ENCODE measurements around the gene FAM209A. TPM values are rescaled to one million over a fixed set of nuclear protein-coding genes. Genes with fewer than 3 reads are reported as not detected.

FAM209A gene
- polyA plus RNA-seq, 2 of the 4 experiments (the other 2 are of a cell fraction): 0.22 to 0.32 TPM

- Histone ChIP-seq H3K4me2 (no peak overlapping the region), H3K9me3 (no peaks in the 10 kb centered on the region), H3K4me3 (no peak overlapping the region), H3K4me1 (no peaks in the 10 kb centered on the region), H3K27ac (no peak overlapping the region)
- WGBS (ENCODE audit: missing lambda C conversion rate): 90% methylated on average over 5 of the region's 5 CpGs
- FAIRE-seq (no peak), DNase-seq (ENCODE audit: low read depth in 1 of 2, low spot score in 1 of 2) (no peak), ATAC-seq (no peak)
- no peak for TF ChIP-seq RARB (CRISPR knock-in tag; IDR thresholded peaks at IDR 0.05)
- POLR2A ChIA-PET: no interaction called here
- CTCF ChIA-PET: no interaction called here
These were observed 36.0 kb upstream of the FAM209A start for GRCh38 chr20:56488566-56488965.

DNA sequence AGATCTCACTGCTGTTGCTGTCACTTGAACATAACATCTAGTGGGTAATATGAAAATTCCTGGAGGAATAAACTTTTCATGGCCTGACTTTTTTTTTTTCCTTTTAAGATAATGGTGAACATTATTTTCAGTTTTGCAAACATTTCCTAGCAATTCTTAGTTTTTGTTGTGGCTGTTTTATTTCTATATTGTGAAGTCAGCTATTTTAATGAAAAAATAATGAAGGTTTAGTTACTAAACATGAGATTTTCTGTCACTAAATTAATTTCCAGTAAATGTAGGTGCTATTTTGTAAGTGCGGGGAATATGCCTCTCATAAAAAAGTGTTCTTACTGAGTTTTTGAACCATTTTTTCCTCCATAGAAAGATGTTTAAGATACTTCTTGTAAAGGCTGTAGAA is 23.4 kb upstream of the FAM209A start:
- no peak overlapping the region for H3K4me2 ChIP-seq
- ATAC-seq: no peak
- no peak for DNase-seq (ENCODE audit: low read depth in 1 of 2, low spot score in 1 of 2)
- ChIA-PET POLR2A (no interaction called here), CTCF (no interaction called here)
- peak; percentile 40 for TF ChIP-seq MAFK (IDR thresholded peaks at IDR 0.05; ENCODE audit: partially characterized antibody)
- TF ChIP-seq, protein P1, sequence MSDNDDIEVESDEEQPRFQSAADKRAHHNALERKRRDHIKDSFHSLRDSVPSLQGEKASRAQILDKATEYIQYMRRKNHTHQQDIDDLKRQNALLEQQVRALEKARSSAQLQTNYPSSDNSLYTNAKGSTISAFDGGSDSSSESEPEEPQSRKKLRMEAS (IDR thresholded peaks at IDR 0.05): no peak
- no peak overlapping the region for H3K27ac ChIP-seq
- H3K4me1 ChIP-seq: no peaks in the 10 kb centered on the region
- FAIRE-seq: no peak
- no peak overlapping the region for H3K4me3 ChIP-seq
- no peaks in the 10 kb centered on the region for H3K9me3 ChIP-seq
- 95% methylated on average over 1 of the region's 1 CpG for whole genome bisulfite sequencing (ENCODE audit: missing lambda C conversion rate)

DNA sequence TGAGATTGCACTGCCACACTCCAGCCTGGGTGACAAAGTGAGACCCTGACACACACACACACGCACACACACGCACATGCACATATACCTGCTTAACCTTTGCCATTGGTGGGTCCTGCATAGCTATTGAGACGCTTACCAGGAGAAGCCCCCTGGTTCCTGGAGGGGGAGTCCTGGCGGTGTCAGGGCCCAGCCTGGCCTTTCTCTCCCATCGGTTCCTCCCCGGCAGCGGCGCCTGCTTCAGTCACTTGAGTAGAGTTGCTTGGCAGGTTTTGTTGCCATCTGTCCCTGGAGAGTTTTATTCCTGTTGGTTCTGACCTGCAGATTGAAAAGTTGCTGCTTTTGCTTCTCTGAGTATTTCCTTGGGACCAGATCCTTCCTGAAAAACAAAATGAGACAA is 20.6 kb upstream of the FAM209A start:
- no peak for ATAC-seq
- Histone ChIP-seq H3K4me1 (no peaks in the 10 kb centered on the region), H3K9me3 (no peaks in the 10 kb centered on the region), H3K27ac (no peak overlapping the region), H3K4me2 (no peak overlapping the region), H3K4me3 (no peak overlapping the region)
- TF ChIP-seq FOSL2 (IDR thresholded peaks at IDR 0.05) (no peak), FOSL2 (CRISPR knock-in tag; IDR thresholded peaks at IDR 0.05) (no peak), RCOR1 (IDR thresholded peaks at IDR 0.05; ENCODE audit: low read depth, low read length) (no peak), EHMT2 (IDR thresholded peaks at IDR 0.05; ENCODE audit: low read depth) (no peak), FOSB (CRISPR knock-in tag; IDR thresholded peaks at IDR 0.05) (no peak), ZSCAN20 (CRISPR knock-in tag; IDR thresholded peaks at IDR 0.05) (no peak), MAFK (IDR thresholded peaks at IDR 0.05; ENCODE audit: partially characterized antibody) (no peak)
- ChIA-PET CTCF (interaction anchor here (1.4 to 1.5 kb wide), 2 partner anchors 12 to 47 kb away, joined by 4 to 5 read pairs; no protein-coding TSS in a partner anchor), POLR2A (no interaction called here)
- 95% methylated on average over 6 of the region's 8 CpGs for WGBS (ENCODE audit: missing lambda C conversion rate)
- no peak for DNase-seq (ENCODE audit: low read depth in 1 of 2, low spot score in 1 of 2)
- no peak for FAIRE-seq

DNA sequence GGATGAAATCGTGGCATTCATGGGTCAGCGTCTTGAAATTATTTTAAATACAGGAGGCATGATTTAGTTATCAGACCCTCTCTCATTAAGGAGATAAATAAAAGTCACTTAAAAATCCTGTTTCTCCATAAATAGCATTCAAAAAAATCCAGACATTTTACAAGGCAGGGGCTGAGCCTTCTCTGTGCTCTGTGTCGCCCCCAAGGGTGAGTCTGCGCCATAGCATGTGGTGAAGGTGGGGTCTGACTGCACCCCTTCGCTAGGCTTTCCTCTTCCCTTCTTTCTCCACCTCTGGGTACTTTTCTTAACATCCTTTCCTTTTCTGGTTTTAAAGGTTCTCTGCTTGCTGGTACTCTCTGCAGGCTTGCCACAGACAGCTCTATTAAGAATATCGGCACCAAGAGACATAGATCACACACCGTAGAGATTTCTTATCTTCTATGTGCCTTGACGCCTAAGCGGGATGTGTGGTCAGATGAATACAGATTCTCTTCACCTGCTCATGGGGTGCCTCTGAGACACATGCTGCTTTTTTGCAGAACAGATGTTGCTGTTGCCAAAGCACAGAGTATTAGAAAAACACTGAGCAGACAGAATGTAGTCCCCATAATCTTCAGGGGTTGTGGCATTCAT is 20.1 kb upstream of the FAM209A start:
- 86% methylated on average over 9 of the region's 9 CpGs for WGBS (ENCODE audit: missing lambda C conversion rate)
- Histone ChIP-seq H3K4me3 (no peak overlapping the region), H3K27ac (no peak overlapping the region), H3K4me2 (no peak overlapping the region), H3K4me1 (no peaks in the 10 kb centered on the region), H3K9me3 (no peaks in the 10 kb centered on the region)
- peak in 1 of 2 experiments; percentile 38 for DNase-seq (ENCODE audit: low read depth in 1 of 2, low spot score in 1 of 2)
- ATAC-seq: peak; percentile 64 to 86; a peak in 4 of 6 replicates
- ChIA-PET POLR2A (no interaction called here), CTCF (interaction anchor here (1.4 kb wide), 2 partner anchors 11 to 46 kb away, joined by 3 to 5 read pairs; no protein-coding TSS in a partner anchor)
- no peak for TF ChIP-seq HOXB13 (CRISPR knock-in tag; IDR thresholded peaks at IDR 0.05; ENCODE audit: low read depth)
- no peak for TF ChIP-seq KDM5A (IDR thresholded peaks at IDR 0.05)
- 0 out of 3 replicates have a peak, but pooled peaks have one; percentile 24 for TF ChIP-seq CTCF (IDR thresholded peaks at IDR 0.05)
- no peak for FAIRE-seq

GRCh38 chr20:56506103-56506502 is 18.4 kb upstream of the FAM209A start:
- no peak for DNase-seq (ENCODE audit: low read depth in 1 of 2, low spot score in 1 of 2)
- H3K27ac ChIP-seq: no peak overlapping the region
- ChIA-PET CTCF (interaction anchor here (1.1 kb wide), 1 partner anchor 10 kb away, joined by 4 read pairs; no protein-coding TSS in a partner anchor), POLR2A (no interaction called here)
- H3K4me1 ChIP-seq: no peaks in the 10 kb centered on the region
- ATAC-seq: no peak
- no peak for FAIRE-seq
- no peak overlapping the region for H3K4me3 ChIP-seq
- WGBS (ENCODE audit: missing lambda C conversion rate): 61% methylated on average over 3 of the region's 3 CpGs
- H3K4me2 ChIP-seq: no peak overlapping the region
- H3K9me3 ChIP-seq: no peaks in the 10 kb centered on the region
- TF ChIP-seq, protein P2, sequence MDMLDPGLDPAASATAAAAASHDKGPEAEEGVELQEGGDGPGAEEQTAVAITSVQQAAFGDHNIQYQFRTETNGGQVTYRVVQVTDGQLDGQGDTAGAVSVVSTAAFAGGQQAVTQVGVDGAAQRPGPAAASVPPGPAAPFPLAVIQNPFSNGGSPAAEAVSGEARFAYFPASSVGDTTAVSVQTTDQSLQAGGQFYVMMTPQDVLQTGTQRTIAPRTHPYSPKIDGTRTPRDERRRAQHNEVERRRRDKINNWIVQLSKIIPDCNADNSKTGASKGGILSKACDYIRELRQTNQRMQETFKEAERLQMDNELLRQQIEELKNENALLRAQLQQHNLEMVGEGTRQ (IDR thresholded peaks at IDR 0.05): no peak
- TF ChIP-seq FOSL2 (IDR thresholded peaks at IDR 0.05): no peak
- no peak for TF ChIP-seq FOSL2 (CRISPR knock-in tag; IDR thresholded peaks at IDR 0.05)
- no peak for TF ChIP-seq BHLHE40 (IDR thresholded peaks at IDR 0.05; ENCODE audit: low read depth, low read length)
- TF ChIP-seq POLR2AphosphoS2 (conservative IDR thresholded peaks at IDR 0.05; ENCODE audit: low read length): no peak
- no peak for TF ChIP-seq CBX8 (IDR thresholded peaks at IDR 0.05)
- no peak for TF ChIP-seq HEYL (CRISPR knock-in tag; IDR thresholded peaks at IDR 0.05)
- TF ChIP-seq, protein P3, sequence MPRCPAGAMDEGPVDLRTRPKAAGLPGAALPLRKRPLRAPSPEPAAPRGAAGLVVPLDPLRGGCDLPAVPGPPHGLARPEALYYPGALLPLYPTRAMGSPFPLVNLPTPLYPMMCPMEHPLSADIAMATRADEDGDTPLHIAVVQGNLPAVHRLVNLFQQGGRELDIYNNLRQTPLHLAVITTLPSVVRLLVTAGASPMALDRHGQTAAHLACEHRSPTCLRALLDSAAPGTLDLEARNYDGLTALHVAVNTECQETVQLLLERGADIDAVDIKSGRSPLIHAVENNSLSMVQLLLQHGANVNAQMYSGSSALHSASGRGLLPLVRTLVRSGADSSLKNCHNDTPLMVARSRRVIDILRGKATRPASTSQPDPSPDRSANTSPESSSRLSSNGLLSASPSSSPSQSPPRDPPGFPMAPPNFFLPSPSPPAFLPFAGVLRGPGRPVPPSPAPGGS (IDR thresholded peaks at IDR 0.05): no peak
- TF ChIP-seq KDM1A (IDR thresholded peaks at IDR 0.05; ENCODE audit: low read depth): no peak
- no peak for TF ChIP-seq POLR2A (IDR thresholded peaks at IDR 0.05; ENCODE audit: low read length)
- TF ChIP-seq JUN (IDR thresholded peaks at IDR 0.05): no peak
- TF ChIP-seq RCOR1 (IDR thresholded peaks at IDR 0.05; ENCODE audit: low read depth, low read length): no peak
- no peak for TF ChIP-seq CTCF (IDR thresholded peaks at IDR 0.05)
- TF ChIP-seq SREBF2 (IDR thresholded peaks at IDR 0.05): no peak
